Type B pancreatic cell (in vitro differentiated cells): ENCODE results near the gene RTN4R. TPM values are rescaled to one million over a fixed set of nuclear protein-coding genes. Genes with fewer than 3 reads are reported as not detected.

ENCODE experiments used
- DNase-seq: peaks from one replicate; pipeline ENCODE4 v3.0.0; 2021; ENCODE audit warnings: mixed read lengths; ENCODE audit not compliant: unreplicated experiment; ENCODE audit errors: extremely low spot score
- H3K27ac Mint-ChIP-seq: 2 replicates; pipeline ENCODE4 v1.8.0; 2021; ENCODE audit warnings: mild to moderate bottlenecking, mixed read lengths
- H3K27me3 Mint-ChIP-seq: 2 replicates; pipeline ENCODE4 v1.8.0; 2021; ENCODE audit warnings: mixed read lengths
- H3K36me3 Mint-ChIP-seq: 2 replicates; pipeline ENCODE4 v1.8.0; 2021; ENCODE audit warnings: mixed read lengths
- H3K4me1 Mint-ChIP-seq: one replicate; pipeline ENCODE4 v1.8.0; 2021; ENCODE audit warnings: mixed read lengths; ENCODE audit not compliant: unreplicated experiment
- H3K4me3 Mint-ChIP-seq: 2 replicates; pipeline ENCODE4 v1.8.0; 2021; ENCODE audit warnings: mild to moderate bottlenecking, mixed read lengths
- H3K9me3 Mint-ChIP-seq: 2 replicates; pipeline ENCODE4 v1.8.0; 2021; ENCODE audit warnings: mixed read lengths
- CTCF ChIP-seq: fragments of 200-600 bp; sonication (generic); conservative IDR thresholded peaks from 2 replicates; pipeline ENCODE4 v1.5.0; 2021; ENCODE audit warnings: antibody characterized with exemption, mild to moderate bottlenecking
- total RNA-seq: library from RNA; stranded (reverse); gene quantifications from 2 replicates; pipeline ENCODE4 v1.2.1, GENCODE V29; 2021; ENCODE audit warnings: low replicate concordance

RTN4R gene
- total RNA-seq, 1 donor from 2014 or later, result 9.0 TPM

DNA sequence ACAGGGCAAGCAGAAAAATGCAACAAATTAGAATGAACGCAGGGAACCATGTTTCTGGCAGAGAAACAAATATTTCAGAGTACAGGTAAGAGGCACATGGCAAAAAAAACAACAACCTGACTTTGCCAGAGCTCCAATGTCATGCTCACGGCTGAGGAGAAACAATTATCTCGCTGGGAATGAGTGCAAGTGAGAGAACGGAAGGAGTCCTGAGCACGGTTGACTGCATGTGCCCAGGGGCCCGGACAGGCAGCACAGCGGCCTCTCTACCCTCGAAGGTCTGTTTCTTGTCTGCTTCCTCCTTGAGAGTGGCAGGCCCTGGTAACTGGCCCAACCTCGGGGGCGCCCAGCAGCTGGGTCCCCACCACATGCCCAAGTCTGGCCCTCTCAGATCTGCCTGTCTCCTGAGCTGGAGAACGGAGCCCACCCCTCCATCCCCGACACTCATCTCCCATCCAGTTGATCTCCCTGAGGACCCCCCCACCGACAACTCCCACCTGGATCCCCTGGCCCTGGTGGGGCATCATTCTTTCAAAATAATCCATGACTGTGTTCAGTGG is 24.6 kb upstream of the RTN4R start:
- no peaks in the 10 kb centered on the region for H3K36me3 Mint-ChIP-seq

DNA sequence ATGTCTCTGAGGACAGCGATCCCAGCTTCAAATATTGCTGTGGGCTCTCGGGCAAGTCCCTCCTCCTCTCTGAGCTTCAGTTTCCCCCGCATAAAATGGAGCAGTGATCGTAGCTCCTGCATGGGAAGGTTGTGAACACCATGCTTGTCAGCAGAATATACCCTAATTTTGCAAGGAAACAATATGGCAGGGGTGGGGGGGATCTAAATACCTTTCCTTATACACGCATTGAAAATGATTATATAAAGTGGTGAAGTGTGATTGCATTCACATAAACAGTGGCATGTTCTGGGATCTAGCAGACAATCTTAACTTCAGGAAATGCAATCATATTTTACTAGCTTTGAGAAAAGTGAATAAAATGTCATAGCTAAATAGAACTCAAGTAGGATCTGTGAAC is 24.0 kb upstream of the RTN4R start:
- Mint-ChIP-seq H3K27ac (no peak overlapping the region), H3K36me3 (no peaks in the 10 kb centered on the region), H3K9me3 (no peaks in the 10 kb centered on the region), H3K4me3 (no peak overlapping the region), H3K27me3 (peaks cover 22% of the 10 kb centered on the region), H3K4me1 (peaks cover 6% of the 10 kb centered on the region)
- no peak for TF ChIP-seq CTCF
- DNase-seq, result no peak

More for the DNA sequence above, 24.6 kb upstream of the RTN4R start:
- Mint-ChIP-seq H3K4me3 (no peak overlapping the region), H3K27ac (no peak overlapping the region), H3K4me1 (peaks cover 6% of the 10 kb centered on the region), H3K27me3 (peaks cover 29% of the 10 kb centered on the region), H3K9me3 (no peaks in the 10 kb centered on the region)
- no peak for DNase-seq
- no peak for TF ChIP-seq CTCF

GRCh38 chr22:20291604-20292063 is 23.5 kb upstream of the RTN4R start:
- no peaks in the 10 kb centered on the region for H3K36me3 Mint-ChIP-seq
- no peaks in the 10 kb centered on the region for H3K9me3 Mint-ChIP-seq
- H3K27ac Mint-ChIP-seq, result no peak overlapping the region
- TF ChIP-seq CTCF, result no peak
- peaks cover 6% of the 10 kb centered on the region for H3K4me1 Mint-ChIP-seq
- H3K27me3 Mint-ChIP-seq, result peaks cover 17% of the 10 kb centered on the region
- no peak overlapping the region for H3K4me3 Mint-ChIP-seq
- no peak for DNase-seq

DNA sequence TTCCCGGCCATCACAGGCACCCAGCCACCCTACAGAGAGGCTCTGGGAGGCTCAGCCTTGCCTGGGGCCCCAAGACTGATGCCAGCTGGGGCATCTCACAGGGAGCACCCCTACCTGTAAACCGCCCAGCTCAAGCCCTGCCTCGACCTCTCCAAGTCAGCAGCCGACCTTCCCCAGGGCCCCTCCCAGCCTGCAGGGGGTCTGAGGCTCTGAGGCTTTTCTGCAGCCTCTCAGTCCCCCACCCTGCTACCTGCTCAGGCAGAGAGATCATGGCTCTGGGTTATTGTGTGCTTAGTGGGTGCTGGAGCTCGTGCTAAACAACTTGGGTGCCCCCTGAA is 23.1 kb upstream of the RTN4R start:
- Mint-ChIP-seq H3K4me1 (peaks cover 6% of the 10 kb centered on the region), H3K4me3 (no peak overlapping the region), H3K36me3 (no peaks in the 10 kb centered on the region), H3K27me3 (peaks cover 14% of the 10 kb centered on the region), H3K27ac (no peak overlapping the region), H3K9me3 (no peaks in the 10 kb centered on the region)
- TF ChIP-seq CTCF, result no peak
- no peak for DNase-seq

GRCh38 chr22:20290578-20291248 is 22.6 kb upstream of the RTN4R start:
- H3K4me1 Mint-ChIP-seq, result peaks cover 6% of the 10 kb centered on the region
- H3K36me3 Mint-ChIP-seq, result no peaks in the 10 kb centered on the region
- no peak overlapping the region for H3K4me3 Mint-ChIP-seq
- no peak for DNase-seq
- H3K27ac Mint-ChIP-seq, result no peak overlapping the region
- no peak for TF ChIP-seq CTCF
- H3K27me3 Mint-ChIP-seq, result peaks cover 14% of the 10 kb centered on the region
- H3K9me3 Mint-ChIP-seq, result no peaks in the 10 kb centered on the region
